Activated gamma-delta T cell treated with Interleukin-2 at 50 U/mL for 16 hours (primary cell): ENCODE measurements around the gene ATP2B2.
A peak's percentile ranks its signal among the peaks of the same experiment; 100 is the strongest.

Experiments
- DNase-seq: peaks from one replicate; pipeline ENCODE4 v3.0.0-alpha.2; 2020

Gene ATP2B2

GRCh38 chr3:10423171-10423882 lies 82.1 kb downstream of the ATP2B2 start:
- DNase-seq, result no peak

DNA sequence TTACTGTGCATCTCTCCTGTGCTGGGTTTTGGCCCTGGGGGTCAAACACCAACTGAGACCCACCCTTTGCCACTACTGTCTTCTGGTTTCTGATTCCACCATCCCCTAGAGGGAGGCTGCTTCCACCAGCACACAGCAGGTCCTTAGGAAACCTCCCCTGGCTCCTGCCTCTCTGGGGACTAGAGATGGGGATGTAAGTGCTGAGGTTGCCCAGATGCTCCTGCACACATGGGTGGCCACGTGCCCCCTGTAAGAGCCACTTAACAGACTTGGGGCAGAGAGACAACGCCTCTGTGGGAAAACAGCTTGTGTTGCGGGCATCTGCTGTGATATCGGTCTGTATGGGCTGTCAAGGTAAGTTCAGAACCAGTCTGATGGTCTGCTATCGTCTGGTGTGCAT lies 83.4 kb downstream of the ATP2B2 start:
- no peak for DNase-seq

GRCh38 chr3:10420745-10421475 lies 84.5 kb downstream of the ATP2B2 start:
- no peak for DNase-seq

DNA sequence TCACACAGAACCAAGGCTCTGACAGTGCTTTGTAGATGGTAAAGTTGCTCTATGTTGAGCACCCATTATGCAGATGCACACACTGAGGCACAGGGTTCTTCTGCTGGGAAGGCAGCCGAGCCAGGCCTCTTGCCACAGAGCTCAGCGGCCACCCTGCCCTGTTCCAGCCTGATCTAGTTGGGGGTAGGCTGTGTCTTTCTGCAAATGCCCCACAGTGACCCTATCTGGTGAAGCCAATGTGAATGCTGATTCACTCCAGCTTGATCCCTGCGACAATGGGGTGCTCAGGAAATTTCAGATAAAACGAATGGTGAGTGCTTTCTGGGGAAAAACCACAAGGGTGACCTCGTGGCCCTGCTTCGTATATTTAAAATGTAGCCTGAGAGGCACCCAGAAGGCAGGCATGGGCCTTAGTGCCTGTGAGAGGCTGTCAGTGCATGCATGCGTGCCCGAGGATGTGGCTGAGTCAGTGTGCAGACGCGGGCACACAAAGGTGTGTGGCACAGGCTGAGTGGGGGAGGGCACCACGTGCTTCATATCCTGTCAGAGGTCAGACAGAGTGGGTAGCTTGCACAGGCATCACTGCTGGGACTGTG lies 85.7 kb downstream of the ATP2B2 start:
- DNase-seq, result peak; percentile 20

DNA sequence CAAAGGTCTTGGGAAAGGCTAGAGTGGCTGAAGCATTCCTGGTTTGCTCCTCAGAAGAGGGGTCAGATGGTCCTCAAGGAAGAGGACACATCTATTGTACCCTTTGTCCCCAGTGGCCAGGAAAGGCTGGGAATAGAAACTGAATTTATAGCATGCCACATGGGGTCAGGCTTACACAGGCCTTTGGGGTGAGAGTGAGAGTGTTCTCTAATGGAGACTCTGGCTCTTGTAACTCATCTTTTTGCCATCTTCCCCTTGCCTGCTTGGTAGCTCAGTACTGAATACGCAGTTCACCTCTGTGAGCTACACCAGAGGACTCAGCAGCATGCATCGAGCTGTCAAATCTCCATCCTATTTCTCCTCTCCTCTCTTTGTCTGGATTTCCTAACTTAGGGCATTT lies 87.5 kb downstream of the ATP2B2 start:
- no peak for DNase-seq

- no peak for DNase-seq
Measured at GRCh38 chr3:10416730-10417300, 88.6 kb downstream of the ATP2B2 start.

DNA sequence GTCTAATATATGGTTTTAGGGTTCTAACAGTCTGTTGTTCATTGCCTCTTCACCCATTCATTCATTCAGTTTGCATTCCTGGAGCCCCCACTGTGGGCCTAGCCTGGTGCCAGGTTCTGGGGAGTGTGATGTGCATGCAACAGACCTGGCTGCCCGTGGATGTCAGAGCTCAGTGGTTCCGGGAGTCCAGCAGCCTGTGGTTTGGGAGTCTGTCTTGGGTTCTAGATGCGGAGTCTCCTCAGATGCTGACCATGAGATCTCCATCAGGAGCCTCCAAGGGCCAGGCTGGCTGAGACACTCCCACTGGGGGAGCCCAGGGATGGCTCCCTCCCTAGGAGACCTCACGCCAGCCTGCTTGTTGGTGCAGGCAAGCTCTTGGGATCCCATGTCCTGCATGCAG lies 92.3 kb downstream of the ATP2B2 start:
- no peak for DNase-seq

DNA sequence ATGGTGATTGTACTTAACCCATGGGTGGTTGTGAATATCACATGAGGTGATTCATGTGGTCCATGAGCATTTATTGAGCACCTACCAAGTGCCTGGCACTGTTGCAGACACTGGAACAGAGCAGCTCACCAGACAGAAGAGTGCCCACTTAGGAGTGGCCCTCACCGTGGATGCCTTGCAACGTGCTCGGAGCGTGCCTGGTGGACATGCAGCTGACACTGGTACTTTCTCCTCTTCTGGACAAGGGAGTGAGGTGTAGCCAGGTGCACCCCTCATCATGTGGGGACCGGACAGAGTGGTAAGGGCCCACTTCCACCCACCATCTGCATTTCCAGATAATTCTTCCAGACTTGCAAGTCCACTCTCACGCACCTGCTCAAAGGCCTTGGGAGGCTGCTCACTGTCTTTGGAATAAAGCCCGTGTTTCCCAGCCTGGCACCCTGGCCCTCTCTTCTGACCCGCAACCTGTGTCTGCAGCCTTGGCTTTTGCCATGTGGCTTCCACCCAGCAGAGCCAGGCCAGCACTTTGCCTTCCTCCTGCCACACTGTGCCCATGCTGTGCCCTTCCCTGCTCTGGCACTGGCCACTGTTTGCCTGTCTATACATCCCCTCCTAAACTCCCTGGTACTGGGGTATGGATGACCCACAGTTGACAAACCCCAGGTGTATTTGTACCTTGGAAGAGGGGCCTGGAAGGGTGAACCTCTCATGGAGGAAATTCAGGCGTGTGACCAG lies 93.6 kb downstream of the ATP2B2 start:
- DNase-seq, result no peak

DNA sequence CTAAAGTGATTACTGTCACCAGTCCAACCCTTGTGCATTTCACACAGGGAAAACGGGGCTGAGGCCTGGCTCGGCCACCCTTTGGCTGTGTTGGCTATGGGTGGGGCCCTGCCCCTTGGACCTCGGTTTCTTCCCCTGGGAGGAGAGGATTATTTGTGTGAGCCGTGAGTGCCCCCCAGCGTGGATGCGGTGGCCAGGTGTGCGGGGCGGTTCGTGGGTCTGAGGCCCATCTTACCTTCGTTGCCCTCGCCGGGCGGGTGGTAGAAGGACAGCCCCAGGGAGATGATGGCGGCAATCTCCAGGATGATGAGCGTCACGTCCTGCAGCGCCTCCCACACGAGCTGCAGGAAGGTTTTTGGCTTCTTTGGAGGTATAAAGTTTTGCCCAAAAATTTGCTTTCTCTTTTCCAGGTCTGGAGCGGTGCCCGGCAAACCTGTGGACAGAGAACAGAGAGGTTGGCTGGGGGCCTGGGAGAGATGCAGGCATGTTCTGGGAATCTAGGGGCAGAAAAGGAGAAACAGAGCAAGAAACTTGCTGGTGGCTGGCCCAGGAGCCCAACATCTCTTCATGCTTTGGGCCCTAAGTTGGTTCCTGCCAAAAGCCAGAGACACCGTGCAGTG lies 94.9 kb downstream of the ATP2B2 start:
- DNase-seq, result no peak

DNA sequence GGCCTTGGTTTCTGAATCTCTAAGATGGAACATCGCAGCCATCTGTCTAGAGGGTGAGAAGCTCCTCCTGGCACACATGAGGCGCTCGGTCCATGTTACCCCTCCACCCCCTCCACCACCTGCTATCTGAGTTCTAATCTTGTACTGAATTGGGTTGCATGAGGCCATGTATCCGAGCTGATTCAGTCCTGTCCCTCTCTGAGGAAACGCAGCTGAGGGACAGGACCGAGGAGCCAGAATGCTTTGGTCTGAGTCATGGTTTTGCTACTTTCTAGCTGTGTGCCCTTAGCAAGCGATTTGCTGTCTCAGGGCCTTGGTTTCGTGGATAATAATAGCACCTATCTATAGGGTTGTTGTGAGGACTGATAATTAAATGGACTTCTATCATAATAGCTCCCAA lies 96.7 kb downstream of the ATP2B2 start:
- no peak for DNase-seq

- no peak for DNase-seq
Measured at GRCh38 chr3:10407361-10407760, 98.0 kb downstream of the ATP2B2 start.

GRCh38 chr3:10406414-10406813 lies 99.0 kb downstream of the ATP2B2 start:
- DNase-seq, result no peak

DNA sequence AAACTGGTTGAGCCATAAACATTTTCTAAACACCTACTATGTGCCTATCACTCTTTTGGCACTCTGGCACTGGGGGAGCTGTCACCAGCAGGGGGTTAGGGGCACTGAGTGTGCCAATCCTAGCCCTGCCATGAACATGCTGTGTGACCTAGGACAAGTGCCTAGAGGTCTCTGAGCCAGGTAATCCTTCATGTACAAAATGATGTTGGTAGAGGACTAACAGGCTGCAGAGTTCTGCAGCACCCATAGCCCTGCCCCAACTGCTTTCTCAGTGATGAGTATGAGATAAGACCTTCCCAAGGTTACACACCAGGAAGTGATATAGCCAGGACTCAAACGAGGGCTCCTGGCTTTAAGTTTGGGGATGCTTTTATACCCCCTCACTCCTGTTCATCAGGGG lies 99.6 kb downstream of the ATP2B2 start:
- DNase-seq, result no peak

- no peak for DNase-seq
Measured at GRCh38 chr3:10404876-10405275, 100.5 kb downstream of the ATP2B2 start.

DNA sequence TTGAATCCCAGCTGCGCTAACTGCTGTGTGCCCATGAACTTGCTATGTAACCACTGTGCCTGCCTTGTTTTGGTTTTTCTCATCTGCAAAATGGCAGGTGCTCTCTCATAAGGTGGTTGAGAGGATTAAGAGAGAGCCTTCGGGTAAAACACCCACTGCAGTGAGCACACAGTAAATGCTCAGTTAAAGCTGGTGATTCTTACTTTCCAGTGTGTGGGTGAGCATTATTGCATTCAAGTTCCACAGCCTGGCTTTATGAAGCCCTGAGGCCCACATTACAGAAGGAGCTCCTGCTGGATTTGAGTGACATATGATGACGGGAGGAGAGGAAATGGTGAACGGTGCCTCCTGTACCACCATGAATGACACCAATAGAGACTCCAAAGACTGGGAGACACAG lies 101.0 kb downstream of the ATP2B2 start:
- no peak for DNase-seq

- no peak for DNase-seq
Measured at GRCh38 chr3:10401990-10402761, 103.2 kb downstream of the ATP2B2 start.

- no peak for DNase-seq
Measured at GRCh38 chr3:10400749-10401495, 104.5 kb downstream of the ATP2B2 start.

GRCh38 chr3:10400050-10400748 lies 105.2 kb downstream of the ATP2B2 start:
- DNase-seq, result no peak

DNA sequence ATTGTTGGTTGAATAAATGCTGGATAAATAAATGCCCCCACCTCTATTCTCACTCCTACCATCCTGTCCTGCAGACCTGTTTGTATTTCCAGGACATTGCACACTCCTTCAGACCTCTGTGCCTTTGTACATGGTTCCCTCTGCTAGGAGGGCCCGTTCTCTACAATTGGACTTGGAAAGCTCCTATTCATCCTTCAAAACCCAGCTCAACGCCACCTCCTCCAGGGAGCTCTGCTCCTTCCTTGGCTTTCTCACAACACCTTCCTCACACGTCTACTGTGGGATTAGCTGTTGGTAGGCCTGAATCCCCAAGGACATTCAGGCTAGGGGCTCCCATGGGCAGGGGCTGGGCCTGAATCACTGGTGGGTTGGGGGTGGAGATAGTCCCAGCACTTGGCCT lies 105.8 kb downstream of the ATP2B2 start:
- DNase-seq, result no peak

DNA sequence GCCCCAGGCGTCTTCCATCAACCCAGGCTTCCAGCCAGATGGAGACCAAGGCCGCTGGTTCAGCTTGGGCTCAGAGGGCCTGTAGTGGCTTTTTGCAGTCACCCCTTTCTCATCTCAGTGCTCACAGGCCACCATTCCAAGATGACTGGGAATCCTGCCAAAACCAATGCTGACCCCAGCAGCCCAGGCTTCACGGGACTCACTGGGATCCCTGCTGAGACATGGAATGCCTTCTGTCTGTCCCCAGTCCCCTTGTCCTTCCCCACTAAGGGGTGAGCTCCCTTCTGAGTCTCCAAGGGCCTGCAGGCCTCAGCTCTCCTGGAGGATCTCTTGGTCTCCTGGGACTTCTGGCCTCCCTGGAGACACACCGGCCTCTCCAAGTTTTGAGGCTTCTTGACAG lies 107.0 kb downstream of the ATP2B2 start:
- no peak for DNase-seq

DNA sequence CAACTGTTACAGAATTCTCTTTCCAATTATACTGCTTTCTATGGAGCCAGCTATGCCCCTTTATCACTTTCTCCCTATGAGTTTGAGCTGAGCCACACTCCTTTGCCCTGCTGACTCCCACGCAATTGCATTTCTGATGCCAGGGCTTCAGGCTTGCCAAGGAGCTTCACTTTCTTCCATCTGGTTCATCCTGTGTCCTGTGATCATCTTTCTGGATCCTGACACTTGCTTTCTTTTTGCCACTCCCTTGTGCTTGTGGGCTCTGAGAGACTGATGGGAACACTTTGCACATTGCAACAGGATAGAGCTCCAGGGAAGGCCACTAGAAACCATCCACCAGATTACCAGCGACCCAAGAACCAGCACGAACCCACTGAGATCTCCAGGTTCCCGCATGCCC lies 107.5 kb downstream of the ATP2B2 start:
- DNase-seq, result no peak
